Measurements from ENCODE around the gene AQP2.

AQP2 gene

DNA sequence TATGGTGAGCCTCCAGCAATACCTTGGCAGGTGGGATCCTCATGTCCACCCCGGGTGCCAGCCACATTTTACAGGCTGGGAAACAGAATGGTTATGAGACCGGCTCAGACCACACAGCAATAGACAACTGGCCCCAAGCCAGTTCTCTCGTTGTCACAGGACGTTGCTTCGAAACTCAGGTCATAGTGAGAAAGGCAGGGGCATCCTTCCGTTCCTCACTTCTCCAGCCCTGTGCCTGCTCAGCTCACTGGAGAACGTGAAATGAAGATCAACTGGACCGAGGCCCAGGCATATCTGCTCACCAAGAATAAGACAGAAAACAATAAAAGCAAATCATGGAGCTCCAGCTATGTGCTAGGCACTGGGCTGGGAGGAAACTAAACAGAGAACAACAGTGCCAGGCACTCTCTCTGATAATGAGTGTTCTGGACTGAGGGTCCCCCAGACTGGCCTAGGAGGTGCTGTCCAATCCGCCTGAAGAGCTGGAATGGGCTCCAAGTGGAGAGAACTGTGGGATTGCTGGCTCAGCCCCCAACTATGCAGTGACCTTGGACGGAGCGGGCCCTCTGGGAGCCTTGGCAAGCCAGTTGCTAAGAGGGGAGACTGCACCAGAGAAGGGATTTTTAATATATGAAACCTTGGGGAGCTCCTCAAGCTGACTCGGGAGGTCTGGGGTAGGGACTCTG is 28.0 kb upstream of the AQP2 start:
- Histone ChIP-seq H3K27me3 (ENCODE audit: insufficient read depth, low read length, poor library complexity, severe bottlenecking) (no peaks in the 10 kb centered on the region), H3K9ac (ENCODE audit: low read depth, low read length, poor library complexity, severe bottlenecking) (no peak overlapping the region), H3K4me1 (ENCODE audit: insufficient read depth, low read length, poor library complexity, severe bottlenecking) (no peaks in the 10 kb centered on the region), H4K20me1 (ENCODE audit: insufficient read depth, low read length, poor library complexity, severe bottlenecking) (no peaks in the 10 kb centered on the region), H3K9me3 (ENCODE audit: insufficient read depth, low read depth, low read length) (no peaks in the 10 kb centered on the region), H3F3A (ENCODE audit: low read depth) (no peaks in the 10 kb centered on the region), H3K4me2 (ENCODE audit: low read depth, low read length, poor library complexity, severe bottlenecking) (no peak overlapping the region), H2AFZ (ENCODE audit: low read length) (no peak overlapping the region), H3K4me3 (ENCODE audit: low read length, poor library complexity, severe bottlenecking) (no peak overlapping the region), H3K9me2 (replicated peaks; ENCODE audit: low read depth, low read length) (no peaks in the 10 kb centered on the region), H3K79me2 (ENCODE audit: insufficient read depth, low read length) (no peaks in the 10 kb centered on the region), H3K36me3 (ENCODE audit: insufficient read depth, low read length) (no peaks in the 10 kb centered on the region)
- TF ChIP-seq CTCF (conservative IDR thresholded peaks at IDR 0.05; ENCODE audit: low read length) (no peak), EZH2phosphoT487 (IDR thresholded peaks at IDR 0.05; ENCODE audit: borderline replicate concordance) (no peak)

DNA sequence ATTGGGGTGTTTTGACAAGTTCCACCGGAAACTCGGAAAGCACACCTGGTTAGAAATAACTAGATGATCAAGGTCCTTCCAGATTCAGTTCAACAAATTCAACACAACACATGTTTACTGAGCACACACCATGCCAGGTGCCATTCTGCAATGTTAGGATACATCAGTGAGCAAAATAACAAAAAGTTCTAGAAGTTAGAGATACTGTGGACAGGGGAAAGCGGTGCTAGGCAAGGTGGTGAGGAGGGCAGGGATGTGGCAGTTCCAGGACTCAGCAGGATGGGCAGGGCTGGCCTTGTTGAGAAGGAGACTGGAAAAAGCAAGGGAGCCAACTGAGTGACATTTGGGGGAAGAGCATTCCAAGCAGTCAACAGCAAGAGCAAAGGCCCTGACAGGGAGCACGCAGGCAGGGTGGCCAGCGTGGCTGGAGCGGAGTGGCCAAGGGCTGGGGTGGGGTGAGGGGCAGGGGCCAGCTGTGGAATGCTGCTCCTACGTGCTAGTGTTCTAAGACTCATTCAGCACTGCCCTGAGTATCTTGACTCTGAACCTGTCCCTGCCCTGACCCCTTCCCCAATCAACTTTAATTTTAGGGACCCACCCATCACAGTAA is 27.4 kb upstream of the AQP2 start:
- Histone ChIP-seq H3K4me1 (ENCODE audit: insufficient read depth, low read length, poor library complexity, severe bottlenecking) (no peaks in the 10 kb centered on the region), H3F3A (ENCODE audit: low read depth) (no peaks in the 10 kb centered on the region), H3K27me3 (ENCODE audit: insufficient read depth, low read length, poor library complexity, severe bottlenecking) (no peaks in the 10 kb centered on the region), H3K9me2 (replicated peaks; ENCODE audit: low read depth, low read length) (no peaks in the 10 kb centered on the region), H2AFZ (ENCODE audit: low read length) (no peak overlapping the region), H3K79me2 (ENCODE audit: insufficient read depth, low read length) (no peaks in the 10 kb centered on the region), H4K20me1 (ENCODE audit: insufficient read depth, low read length, poor library complexity, severe bottlenecking) (no peaks in the 10 kb centered on the region), H3K36me3 (ENCODE audit: insufficient read depth, low read length) (no peaks in the 10 kb centered on the region), H3K9ac (ENCODE audit: low read depth, low read length, poor library complexity, severe bottlenecking) (no peak overlapping the region), H3K4me3 (ENCODE audit: low read length, poor library complexity, severe bottlenecking) (no peak overlapping the region), H3K4me2 (ENCODE audit: low read depth, low read length, poor library complexity, severe bottlenecking) (no peak overlapping the region), H3K9me3 (ENCODE audit: insufficient read depth, low read depth, low read length) (no peaks in the 10 kb centered on the region)
- TF ChIP-seq EZH2phosphoT487 (IDR thresholded peaks at IDR 0.05; ENCODE audit: borderline replicate concordance) (no peak), CTCF (conservative IDR thresholded peaks at IDR 0.05; ENCODE audit: low read length) (no peak)

DNA sequence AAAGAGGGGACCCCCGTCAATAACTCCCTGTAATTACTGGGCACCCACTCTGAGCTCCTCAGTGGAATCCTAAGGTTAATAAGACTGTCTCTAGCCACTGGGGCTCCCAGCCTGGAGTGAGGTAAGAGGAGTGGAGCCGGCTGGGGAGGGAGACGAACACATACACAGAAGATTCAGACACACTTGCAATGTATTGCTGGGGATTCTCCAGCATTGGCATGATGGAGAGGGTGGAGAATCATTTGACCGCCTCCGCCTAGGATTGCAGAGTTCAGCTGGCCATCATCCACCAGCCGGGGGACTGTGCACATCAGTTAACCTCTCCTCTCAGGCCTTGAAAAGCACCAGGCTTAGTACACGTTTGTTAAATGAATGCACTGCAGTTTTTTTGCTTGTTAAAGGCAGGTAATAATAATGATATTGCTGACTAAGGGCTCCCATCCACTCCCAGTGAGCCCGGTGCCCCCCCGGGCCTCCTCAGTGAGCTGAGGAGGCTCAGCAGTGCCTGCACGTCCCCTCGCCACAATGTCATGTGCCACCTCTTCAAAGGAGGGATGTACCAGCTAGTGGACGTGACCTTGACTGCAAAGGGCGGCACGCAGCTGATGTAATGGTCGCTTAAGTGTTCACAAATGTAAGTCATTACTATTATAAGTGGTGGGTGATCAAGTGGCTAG is 26.5 kb upstream of the AQP2 start:
- no peak overlapping the region for H3K4me3 ChIP-seq (ENCODE audit: low read length, poor library complexity, severe bottlenecking)
- TF ChIP-seq EZH2phosphoT487 (IDR thresholded peaks at IDR 0.05; ENCODE audit: borderline replicate concordance) (no peak), CTCF (conservative IDR thresholded peaks at IDR 0.05; ENCODE audit: low read length) (no peak)
- H3K9ac ChIP-seq (ENCODE audit: low read depth, low read length, poor library complexity, severe bottlenecking) = no peak overlapping the region
- H3K4me1 ChIP-seq (ENCODE audit: insufficient read depth, low read length, poor library complexity, severe bottlenecking) = no peaks in the 10 kb centered on the region
- H4K20me1 ChIP-seq (ENCODE audit: insufficient read depth, low read length, poor library complexity, severe bottlenecking) = no peaks in the 10 kb centered on the region
- H3K9me2 ChIP-seq (replicated peaks; ENCODE audit: low read depth, low read length) = no peaks in the 10 kb centered on the region
- H3F3A ChIP-seq (ENCODE audit: low read depth) = no peaks in the 10 kb centered on the region
- H3K36me3 ChIP-seq (ENCODE audit: insufficient read depth, low read length) = no peaks in the 10 kb centered on the region
- H3K27me3 ChIP-seq (ENCODE audit: insufficient read depth, low read length, poor library complexity, severe bottlenecking) = no peaks in the 10 kb centered on the region
- H2AFZ ChIP-seq (ENCODE audit: low read length) = no peak overlapping the region
- no peaks in the 10 kb centered on the region for H3K79me2 ChIP-seq (ENCODE audit: insufficient read depth, low read length)
- H3K9me3 ChIP-seq (ENCODE audit: insufficient read depth, low read depth, low read length) = no peaks in the 10 kb centered on the region
- H3K4me2 ChIP-seq (ENCODE audit: low read depth, low read length, poor library complexity, severe bottlenecking) = no peak overlapping the region
